ENCODE results near the gene GNL1. TPM values are rescaled to one million over a fixed set of nuclear protein-coding genes. Genes with fewer than 3 reads are reported as not detected.
A peak's percentile ranks its signal among the peaks of the same experiment; 100 is the strongest.
"Not testable (repeated sequence)": the region's sequence is repeated elsewhere in the genome, so short reads cannot be mapped to it uniquely, and the experiment has no call there.

Gene GNL1
- total RNA-seq, 1 donor from 2014 or later, result 81.0 TPM

GRCh38 chr6:30495993-30496392 is 60.3 kb downstream of the GNL1 start:
- Mint-ChIP-seq H3K27ac (ENCODE audit: unreplicated experiment) (no peak overlapping the region), H3K4me1 (ENCODE audit: unreplicated experiment) (peaks cover 19% of the 10 kb centered on the region), H3K9me3 (ENCODE audit: unreplicated experiment) (no peaks in the 10 kb centered on the region), H3K36me3 (ENCODE audit: unreplicated experiment) (peaks cover 23% of the 10 kb centered on the region), H3K4me3 (ENCODE audit: unreplicated experiment) (no peak overlapping the region), H3K27me3 (ENCODE audit: unreplicated experiment) (no peaks in the 10 kb centered on the region)
- DNase-seq (ENCODE audit: extremely low spot score, unreplicated experiment), result no peak
- TF ChIP-seq CTCF (IDR thresholded peaks at IDR 0.05), result no peak

- H3K4me3 Mint-ChIP-seq (ENCODE audit: unreplicated experiment); H3K9me3 Mint-ChIP-seq (ENCODE audit: unreplicated experiment); DNase-seq (ENCODE audit: extremely low spot score, unreplicated experiment); H3K27me3 Mint-ChIP-seq (ENCODE audit: unreplicated experiment); H3K27ac Mint-ChIP-seq (ENCODE audit: unreplicated experiment): not testable (repeated sequence)
- Mint-ChIP-seq H3K4me1 (ENCODE audit: unreplicated experiment) (peaks cover 20% of the 10 kb centered on the region), H3K36me3 (ENCODE audit: unreplicated experiment) (peaks cover 33% of the 10 kb centered on the region)
Observed at GRCh38 chr6:30495060-30495459, 61.2 kb downstream of the GNL1 start.

- Mint-ChIP-seq H3K27me3 (ENCODE audit: unreplicated experiment) (no peaks in the 10 kb centered on the region), H3K4me3 (ENCODE audit: unreplicated experiment) (no peak overlapping the region), H3K4me1 (ENCODE audit: unreplicated experiment) (peaks cover 20% of the 10 kb centered on the region), H3K9me3 (ENCODE audit: unreplicated experiment) (no peaks in the 10 kb centered on the region), H3K27ac (ENCODE audit: unreplicated experiment) (no peak overlapping the region), H3K36me3 (ENCODE audit: unreplicated experiment) (peaks cover 33% of the 10 kb centered on the region)
- TF ChIP-seq CTCF (IDR thresholded peaks at IDR 0.05), result no peak
- DNase-seq (ENCODE audit: extremely low spot score, unreplicated experiment), result peak; percentile 25
Observed at GRCh38 chr6:30494291-30494861, 61.9 kb downstream of the GNL1 start.

DNA sequence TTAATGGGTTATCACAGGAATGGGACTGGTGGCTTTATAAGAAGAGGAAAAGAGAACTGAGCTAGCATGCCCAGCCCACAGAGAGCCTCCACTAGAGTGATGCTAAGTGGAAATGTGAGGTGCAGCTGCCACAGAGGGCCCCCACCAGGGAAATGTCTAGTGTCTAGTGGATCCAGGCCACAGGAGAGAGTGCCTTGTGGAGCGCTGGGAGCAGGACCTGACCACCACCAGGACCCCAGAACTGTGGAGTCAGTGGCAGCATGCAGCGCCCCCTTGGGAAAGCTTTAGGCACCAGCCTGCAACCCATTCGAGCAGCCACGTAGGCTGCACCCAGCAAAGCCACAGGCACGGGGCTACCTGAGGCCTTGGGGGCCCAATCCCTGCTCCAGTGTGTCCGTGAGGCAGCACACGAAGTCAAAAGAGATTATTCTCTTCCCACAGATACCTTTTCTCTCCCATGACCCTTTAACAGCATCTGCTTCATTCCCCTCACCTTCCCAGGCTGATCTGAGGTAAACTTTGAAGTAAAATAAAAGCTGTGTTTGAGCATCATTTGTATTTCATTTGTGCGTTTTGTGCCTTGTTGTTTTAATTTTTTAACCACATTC is 62.5 kb downstream of the GNL1 start:
- no peak overlapping the region for H3K27ac Mint-ChIP-seq (ENCODE audit: unreplicated experiment)
- peak; percentile 74 for DNase-seq (ENCODE audit: extremely low spot score, unreplicated experiment)
- no peaks in the 10 kb centered on the region for H3K9me3 Mint-ChIP-seq (ENCODE audit: unreplicated experiment)
- H3K36me3 Mint-ChIP-seq (ENCODE audit: unreplicated experiment), result peaks cover 33% of the 10 kb centered on the region
- no peak overlapping the region for H3K4me3 Mint-ChIP-seq (ENCODE audit: unreplicated experiment)
- peaks cover 22% of the 10 kb centered on the region for H3K4me1 Mint-ChIP-seq (ENCODE audit: unreplicated experiment)
- no peak for TF ChIP-seq CTCF (IDR thresholded peaks at IDR 0.05)
- no peaks in the 10 kb centered on the region for H3K27me3 Mint-ChIP-seq (ENCODE audit: unreplicated experiment)

DNA sequence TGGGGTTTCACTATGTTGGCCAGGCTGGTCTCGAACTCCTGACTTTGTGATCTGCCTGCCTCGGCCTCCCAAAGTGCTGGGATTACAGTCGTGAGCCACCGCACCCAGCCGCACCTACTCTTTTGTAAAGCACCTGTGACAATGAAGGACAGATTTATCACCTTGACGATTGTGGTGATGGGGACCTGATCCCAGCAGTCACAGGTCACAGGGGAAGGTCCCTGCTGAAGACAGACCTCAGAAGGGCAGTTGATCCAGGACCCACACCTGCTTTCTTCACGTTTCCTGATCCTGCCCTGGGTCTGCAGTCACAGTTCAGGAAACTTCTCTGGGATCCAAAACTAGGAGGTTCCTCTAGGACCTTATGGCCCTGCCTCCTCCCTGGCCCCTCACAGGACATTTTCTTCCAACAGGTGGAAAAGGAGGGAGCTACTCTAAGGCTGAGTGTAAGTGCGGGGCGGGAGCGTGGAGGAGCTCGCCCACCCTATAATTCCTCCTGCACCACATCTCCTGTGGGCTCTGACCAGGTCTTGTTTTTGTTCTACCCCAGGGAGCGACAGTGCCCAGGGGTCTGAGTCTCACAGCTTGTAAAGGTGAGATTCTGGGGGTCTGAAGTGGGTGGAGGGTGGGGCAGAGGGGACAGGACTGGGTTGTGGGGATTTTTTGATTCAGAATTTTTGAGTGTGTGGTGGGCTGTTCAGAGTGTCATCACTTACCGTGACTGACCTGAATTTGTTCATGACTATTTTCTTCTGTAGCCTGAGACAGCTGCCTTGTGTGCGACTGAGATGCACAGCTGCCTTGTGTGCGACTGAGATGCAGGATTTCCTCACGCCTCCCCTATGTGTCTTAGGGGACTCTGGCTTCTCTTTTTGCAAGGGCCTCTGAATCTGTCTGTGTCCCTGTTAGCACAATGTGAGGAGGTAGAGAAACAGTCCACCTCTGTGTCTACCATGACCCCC is 64.0 kb downstream of the GNL1 start:
- H3K4me1 Mint-ChIP-seq (ENCODE audit: unreplicated experiment), result peaks cover 22% of the 10 kb centered on the region
- DNase-seq (ENCODE audit: extremely low spot score, unreplicated experiment), result peak; percentile 44
- peaks cover 33% of the 10 kb centered on the region for H3K36me3 Mint-ChIP-seq (ENCODE audit: unreplicated experiment)
- no peak for TF ChIP-seq CTCF (IDR thresholded peaks at IDR 0.05)
- H3K9me3 Mint-ChIP-seq (ENCODE audit: unreplicated experiment), result no peaks in the 10 kb centered on the region
- no peak overlapping the region for H3K4me3 Mint-ChIP-seq (ENCODE audit: unreplicated experiment)
- H3K27ac Mint-ChIP-seq (ENCODE audit: unreplicated experiment), result no peak overlapping the region
- H3K27me3 Mint-ChIP-seq (ENCODE audit: unreplicated experiment), result peaks cover 6% of the 10 kb centered on the region

Small RNAs within 50 kb of the gene (microRNA-seq; reads per million reads assigned to microRNA genes)
- gene MIR877 (ENCODE audit: unreplicated experiment), result 111 reads per million, percentile 52 among the genes with 10 or more reads in this experiment

Other genes with a start within 250 kb of the GNL1 start
- 11.6 and 14.8 TPM in 2 replicates for gene TRIM39, start 229.6 kb downstream of the GNL1 start, total RNA-seq
- gene RPP21, start 211.3 kb downstream of the GNL1 start, total RNA-seq, result 47.5 and 48.8 TPM in 2 replicates
- gene HLA-E, start 67.0 kb downstream of the GNL1 start, total RNA-seq, result 170 and 174 TPM in 2 replicates
- gene PRR3, start 806 bp upstream of the GNL1 start, total RNA-seq, result 12.1 and 17.1 TPM in 2 replicates
- 63.8 and 70.5 TPM in 2 replicates for gene ABCF1, start 15.0 kb upstream of the GNL1 start, total RNA-seq
- 82.1 and 87.6 TPM in 2 replicates for gene PPP1R10, start 60.8 kb upstream of the GNL1 start, total RNA-seq
- 36.6 and 39.2 TPM in 2 replicates for gene MRPS18B, start 61.4 kb upstream of the GNL1 start, total RNA-seq
- gene ATAT1, start 70.4 kb upstream of the GNL1 start, total RNA-seq, result 17.3 and 20.0 TPM in 2 replicates
- 13.5 and 17.2 TPM in 2 replicates for gene C6orf136, start 90.6 kb upstream of the GNL1 start, total RNA-seq
- 28.7 TPM in 2 replicates for gene DHX16, start 116.5 kb upstream of the GNL1 start, total RNA-seq
- 134 and 135 TPM in 2 replicates for gene PPP1R18, start 130.2 kb upstream of the GNL1 start, total RNA-seq
- gene NRM, start 134.5 kb upstream of the GNL1 start, total RNA-seq, result 28.1 and 31.5 TPM in 2 replicates
- gene MDC1, start 160.8 kb upstream of the GNL1 start, total RNA-seq, result 37.7 and 40.1 TPM in 2 replicates
- gene TUBB, start 163.9 kb upstream of the GNL1 start, total RNA-seq, result 725 and 729 TPM in 2 replicates
- 86.8 and 88.1 TPM in 2 replicates for gene FLOT1, start 186.2 kb upstream of the GNL1 start, total RNA-seq
- gene IER3, start 188.1 kb upstream of the GNL1 start, total RNA-seq, result 395 and 418 TPM in 2 replicates

All from osteocyte (in vitro differentiated cells).